Smooth muscle cell of the brain vasculature (primary cell): ENCODE results near the gene SPNS2.

Experiments used
- DNase-seq: peaks from one replicate; pipeline ENCODE4 v3.0.0-alpha.2; 2012; ENCODE audit warnings: low read depth, low spot score

SPNS2 gene

GRCh38 chr17:4587195-4587594 lies 88.5 kb downstream of the SPNS2 start:
- no peak for DNase-seq

GRCh38 chr17:4587803-4588202 lies 89.1 kb downstream of the SPNS2 start:
- DNase-seq = no peak

- DNase-seq = no peak
These were observed 89.7 kb downstream of the SPNS2 start for GRCh38 chr17:4588391-4588790.
